Body of pancreas (tissue), 4 donors: ENCODE data around the gene DBN1. TPM values are rescaled to one million over a fixed set of nuclear protein-coding genes. Genes with fewer than 3 reads are reported as not detected.

ENCODE experiments used
- ATAC-seq: fragments of 150-250 bp; one replicate; pipeline ENCODE4 v1.9.1; 2016
- DNase-seq, 4 donors: peaks; one replicate each; pipeline ENCODE4 v3.0.0-alpha.2; 2019
- H3K27ac ChIP-seq, 4 donors: fragments of 200-600 bp; sonication (generic); 1 replicate in 3 of 4; 2 replicates in 1 of 4; pipeline versions ENCODE4 v1.5.1 to v1.6.1; 2016 to 2019; ENCODE audit warnings: mild to moderate bottlenecking in 1 of 4, mixed read lengths in 1 of 4, moderate library complexity in 1 of 4
- H3K27me3 ChIP-seq, 2 donors: fragments of 200-600 bp; sonication (generic); one replicate each; pipeline ENCODE4 v1.6.0; 2016; ENCODE audit warnings: mild to moderate bottlenecking in 1 of 2
- H3K36me3 ChIP-seq, 2 donors: fragments of 200-600 bp; sonication (generic); replicated peaks in 1 of 2; 2 replicates each; pipeline ENCODE4 v1.5.1; 2016; ENCODE audit warnings: low read depth in 2 of 2; ENCODE audit not compliant: insufficient read depth in 1 of 2
- H3K4me1 ChIP-seq: fragments of 200-600 bp; sonication (generic); one replicate; pipeline ENCODE4 v1.6.0; 2016
- H3K4me3 ChIP-seq, 2 donors: fragments of 200-600 bp; sonication (generic); 1 replicate in 1 of 2; 2 replicates in 1 of 2; pipeline ENCODE4 v1.5.1; 2016 to 2019
- H3K9me3 ChIP-seq, 3 donors: fragments of 200-600 bp; sonication (generic); 1 replicate in 2 of 3; 2 replicates in 1 of 3; pipeline ENCODE4 v1.5.1; 2016
- POLR2A ChIP-seq, 3 donors: fragments of 450-650 bp; IDR thresholded peaks; one replicate each; pipeline ENCODE4 v1.6.1; 2016; ENCODE audit warnings: antibody characterized with exemption in 3 of 3, mild to moderate bottlenecking in 2 of 3
- WGBS, 2 donors: methylation state at CpG; one replicate each; pipeline ENCODE4 v1.1.5; 2017; 5-methylcytosine and 5-hydroxymethylcytosine counted together
- intact Hi-C: fragments of 100-400 bp; cut with DNase I; formaldehyde crosslinking; loops from one replicate; pipeline ENCODE4 v1.15.1; 2023
- total RNA-seq, 2 donors: library from RNA; depleted of rRNA; stranded (reverse); fragments of >200 nt; gene quantifications; one replicate each; pipeline ENCODE4 v1.1.0, GENCODE V29; 2016
- TF ChIP-seq, protein P1 (sequence below), 7 experiments: fragments of 450-650 bp in 4 of 7; fragments of 200-600 bp in 3 of 7; sonication (generic) in 3 of 7; IDR thresholded peaks; one replicate each; pipeline ENCODE4 v1.5.1; 2016 to 2019; ENCODE audit warnings: antibody characterized with exemption in 7 of 7

The DBN1 gene
- total RNA-seq, 2 donors from 2014 or later = 28.0 to 29.0 TPM

DNA sequence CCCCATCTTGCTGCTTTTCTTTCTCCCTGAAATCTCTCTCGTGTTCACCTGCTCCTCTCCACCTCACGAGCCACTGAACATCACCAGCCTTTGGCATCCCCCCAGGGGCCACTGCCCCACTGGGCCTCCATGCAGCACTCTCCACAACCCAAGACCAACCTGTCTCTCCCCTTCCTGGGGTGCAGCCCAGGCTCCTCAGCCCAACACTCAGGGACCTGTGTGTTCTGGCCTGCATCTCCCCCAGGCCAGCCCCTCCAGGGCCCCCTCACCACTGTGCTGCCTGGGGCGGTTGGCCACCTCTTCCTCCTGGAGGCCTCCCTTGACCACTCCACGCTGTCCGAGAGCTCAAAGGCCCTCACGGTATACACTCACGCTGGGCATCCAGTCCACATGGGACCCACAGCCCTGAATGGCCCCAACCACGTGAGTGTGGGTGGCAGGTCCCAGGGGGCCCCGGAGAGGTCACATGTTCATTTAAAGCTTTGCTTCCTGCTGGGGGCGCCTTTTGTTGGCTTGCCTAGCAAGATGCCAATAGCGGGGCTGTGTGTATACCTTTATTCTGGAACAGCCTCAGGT, 36.6 kb upstream of the DBN1 start:
- 53 to 65% methylated on average over 4 to 11 of the region's 11 CpGs for WGBS, 2 donors
- Histone ChIP-seq H3K4me3 (no peak overlapping the region), H3K9me3 (no peaks in the 10 kb centered on the region), H3K36me3 (peaks cover 21 to 24% of the 10 kb centered on the region in 2 donors), H3K27ac (peak overlapping the region in 2 of 4 donors; percentile 30 to 58), H3K4me1 (peaks cover 21% of the 10 kb centered on the region), H3K27me3 (no peaks in the 10 kb centered on the region)
- ATAC-seq = no peak
- DNase-seq = no peak
- TF ChIP-seq, protein P1, sequence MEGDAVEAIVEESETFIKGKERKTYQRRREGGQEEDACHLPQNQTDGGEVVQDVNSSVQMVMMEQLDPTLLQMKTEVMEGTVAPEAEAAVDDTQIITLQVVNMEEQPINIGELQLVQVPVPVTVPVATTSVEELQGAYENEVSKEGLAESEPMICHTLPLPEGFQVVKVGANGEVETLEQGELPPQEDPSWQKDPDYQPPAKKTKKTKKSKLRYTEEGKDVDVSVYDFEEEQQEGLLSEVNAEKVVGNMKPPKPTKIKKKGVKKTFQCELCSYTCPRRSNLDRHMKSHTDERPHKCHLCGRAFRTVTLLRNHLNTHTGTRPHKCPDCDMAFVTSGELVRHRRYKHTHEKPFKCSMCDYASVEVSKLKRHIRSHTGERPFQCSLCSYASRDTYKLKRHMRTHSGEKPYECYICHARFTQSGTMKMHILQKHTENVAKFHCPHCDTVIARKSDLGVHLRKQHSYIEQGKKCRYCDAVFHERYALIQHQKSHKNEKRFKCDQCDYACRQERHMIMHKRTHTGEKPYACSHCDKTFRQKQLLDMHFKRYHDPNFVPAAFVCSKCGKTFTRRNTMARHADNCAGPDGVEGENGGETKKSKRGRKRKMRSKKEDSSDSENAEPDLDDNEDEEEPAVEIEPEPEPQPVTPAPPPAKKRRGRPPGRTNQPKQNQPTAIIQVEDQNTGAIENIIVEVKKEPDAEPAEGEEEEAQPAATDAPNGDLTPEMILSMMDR (IDR thresholded peaks at IDR 0.05) = no peak
- no peak for TF ChIP-seq POLR2A (IDR thresholded peaks at IDR 0.05)
- intact Hi-C loops = no loop called here

DNA sequence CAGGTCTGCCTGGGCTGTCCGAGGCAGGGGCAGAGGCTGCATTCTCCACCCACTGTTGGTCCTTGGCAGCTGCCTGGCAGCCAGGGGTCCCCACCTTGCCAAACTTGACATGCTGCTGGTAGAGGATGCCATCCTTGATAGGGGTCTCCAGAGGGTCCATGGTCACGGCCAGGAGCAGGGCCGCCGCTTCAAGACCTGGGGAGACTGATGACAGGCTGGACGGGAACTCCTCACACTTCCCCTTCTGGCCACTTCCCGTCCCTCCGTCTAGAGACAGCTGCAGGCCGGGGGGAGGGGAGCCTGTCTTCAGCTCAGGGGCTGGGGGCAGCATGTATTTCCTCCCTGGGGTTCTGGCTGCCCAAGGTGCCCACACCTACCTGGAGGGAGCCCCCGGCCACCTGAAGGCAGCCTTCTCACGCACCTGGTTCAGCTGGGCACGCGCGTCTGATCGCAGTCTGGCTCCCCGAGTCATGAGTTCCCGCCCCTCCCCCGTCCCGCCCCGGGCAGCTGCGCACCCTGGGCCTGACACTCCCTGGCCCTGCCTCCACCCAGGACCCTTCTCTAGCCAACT, 36.0 kb upstream of the DBN1 start, which contains the start of gene DOK3:
Gene DOK3, minus strand, starts transcription at position 446 of the 571 bp plus-strand sequence. Its CDS starts 286 bp downstream, at position 160.
- 21 to 40% methylated on average over 6 to 19 of the region's 20 CpGs for whole genome bisulfite sequencing, 2 donors
- TF ChIP-seq, protein P1 (IDR thresholded peaks at IDR 0.05) = no peak
- peak in 1 of 3 donors; percentile 31 for TF ChIP-seq POLR2A (IDR thresholded peaks at IDR 0.05)
- DNase-seq (peak in 3 of 4 donors; percentile 46 to 69 (median 53)), ATAC-seq (no peak)
- Histone ChIP-seq H3K36me3 (peaks cover 17 to 18% of the 10 kb centered on the region in 2 donors), H3K4me3 (no peak within 1 kb of the TSS), H3K4me1 (peaks cover 15% of the 10 kb centered on the region), H3K27me3 (no peaks in the 10 kb centered on the region), H3K27ac (peak within 1 kb of the TSS in 3 of 4 donors; percentile 3 to 58 (median 30)), H3K9me3 (no peaks in the 10 kb centered on the region)
- intact Hi-C loops = no loop called here

DNA sequence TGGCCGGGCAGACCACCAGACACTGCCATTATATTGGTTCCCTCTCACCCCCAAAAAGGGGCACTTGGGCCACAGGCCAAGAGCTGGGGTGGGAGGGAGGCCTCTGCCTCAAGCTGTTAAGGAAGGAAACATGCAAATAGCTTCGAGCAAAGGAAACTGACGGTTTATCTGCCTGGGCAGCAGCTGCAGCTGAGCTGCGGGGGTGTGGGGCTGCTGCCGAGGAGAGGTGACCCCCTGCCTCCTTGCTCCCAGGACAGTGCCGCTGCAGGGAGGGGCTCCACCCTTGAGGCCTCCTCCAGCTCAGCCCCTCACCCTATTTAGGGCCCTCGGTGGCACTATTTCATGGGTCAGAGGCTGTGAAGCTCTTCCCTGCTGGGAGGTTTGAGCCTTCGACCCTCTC, 35.4 kb upstream of the DBN1 start:
- no peak for TF ChIP-seq POLR2A (IDR thresholded peaks at IDR 0.05)
- TF ChIP-seq, protein P1 (IDR thresholded peaks at IDR 0.05) = no peak
- ATAC-seq (no peak), DNase-seq (no peak)
- intact Hi-C loops = no loop called here
- H3K4me1 ChIP-seq = peaks cover 14% of the 10 kb centered on the region
- no peaks in the 10 kb centered on the region for H3K27me3 ChIP-seq
- peaks cover 17 to 18% of the 10 kb centered on the region in 2 donors for H3K36me3 ChIP-seq
- H3K9me3 ChIP-seq = no peaks in the 10 kb centered on the region
- peak overlapping the region in 3 of 4 donors; percentile 3 to 58 (median 28) for H3K27ac ChIP-seq
- H3K4me3 ChIP-seq = no peak overlapping the region
- WGBS, 2 donors = 60 to 72% methylated on average over 7 to 8 of the region's 8 CpGs

DNA sequence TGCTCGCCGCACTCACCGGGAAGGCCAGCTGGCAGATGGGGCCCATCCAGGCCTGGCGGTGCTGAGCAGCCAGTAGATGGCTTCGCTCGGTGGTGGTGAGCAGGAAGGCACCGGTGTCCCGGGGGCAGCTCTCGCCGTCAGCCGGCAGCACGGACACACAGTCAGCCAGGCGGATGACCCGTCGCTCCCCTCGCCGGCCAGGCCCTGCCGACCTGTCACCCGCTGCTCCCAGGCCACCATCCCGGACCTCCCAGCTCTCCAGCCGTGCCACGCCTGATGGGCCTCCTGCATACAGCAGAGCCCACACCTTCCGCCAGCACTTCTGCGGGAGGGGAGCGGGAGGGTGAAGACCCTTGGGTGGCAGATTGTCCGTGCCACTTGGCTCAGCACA, 34.8 kb upstream of the DBN1 start:
- 89 to 97% methylated on average over 7 to 26 of the region's 26 CpGs for WGBS, 2 donors
- Histone ChIP-seq H3K36me3 (peaks cover 15 to 18% of the 10 kb centered on the region in 2 donors), H3K27me3 (no peaks in the 10 kb centered on the region), H3K9me3 (no peaks in the 10 kb centered on the region), H3K4me1 (peaks cover 14% of the 10 kb centered on the region), H3K4me3 (no peak overlapping the region), H3K27ac (no peak overlapping the region)
- no peak for ATAC-seq
- TF ChIP-seq POLR2A (IDR thresholded peaks at IDR 0.05) = no peak
- TF ChIP-seq, protein P1 (IDR thresholded peaks at IDR 0.05) = no peak
- no peak for DNase-seq
- intact Hi-C loops = no loop called here
